ENCODE data around the gene GOLIM4. TPM values are rescaled to one million over a fixed set of nuclear protein-coding genes. Genes with fewer than 3 reads are reported as not detected.
A peak's percentile ranks its signal among the peaks of the same experiment; 100 is the strongest.

Gene GOLIM4
- total and polyA plus RNA-seq, 11 donors, result 31.5 to 106 (median 65.5) TPM

- TF ChIP-seq POLR2A (IDR thresholded peaks at IDR 0.05) (no peak), CTCF (IDR thresholded peaks at IDR 0.05) (no peak)
- intact Hi-C loops (cut with DNase I), result loop anchor here in 9 of 10 donors (2.0 to 10.0 kb wide), 11 partner anchors 41 to 359 kb away; partner anchors contain the start of genes PDCD10 (in 1 of the 9) and SERPINI1 (in 1 of the 9)
- Histone ChIP-seq H3K27me3 (no peaks in the 10 kb centered on the region), H3K27ac (peak overlapping the region in 11 of 12 donors; percentile 92 to 99 (median 97)), H3K9me3 (no peaks in the 10 kb centered on the region), H3K4me1 (peaks cover 0 to 64% (median 46%) of the 10 kb centered on the region in 12 donors), H3K4me3 (peak overlapping the region; percentile 50 to 93 (median 80)), H3K36me3 (no peaks in the 10 kb centered on the region)
- ATAC-seq (no peak), DNase-seq (no peak)
- 28 to 42% (median 38%) methylated on average over 3 of the region's 3 CpGs for WGBS, 4 donors
Measured at GRCh38 chr3:168093790-168094189, 1.9 kb downstream of the GOLIM4 start.

- peak overlapping the region; percentile 19 to 93 (median 77) for H3K4me3 ChIP-seq
- TF ChIP-seq POLR2A (IDR thresholded peaks at IDR 0.05), result no peak
- no peak for TF ChIP-seq CTCF (IDR thresholded peaks at IDR 0.05)
- H3K36me3 ChIP-seq, result no peaks in the 10 kb centered on the region
- DNase-seq (no peak), ATAC-seq (no peak)
- H3K4me1 ChIP-seq, result peaks cover 0 to 69% (median 51%) of the 10 kb centered on the region in 12 donors
- 34 to 48% (median 38%) methylated on average over 2 of the region's 2 CpGs for WGBS, 4 donors
- no peaks in the 10 kb centered on the region for H3K9me3 ChIP-seq
- intact Hi-C loops (cut with DNase I), result loop anchor here in 6 of 10 donors (5.0 to 10.0 kb wide), 6 partner anchors 41 to 358 kb away; partner anchors contain the start of genes PDCD10 (in 1 of the 6) and SERPINI1 (in 1 of the 6)
- H3K27ac ChIP-seq, result peak overlapping the region in 11 of 12 donors; percentile 92 to 99 (median 97)
- H3K27me3 ChIP-seq, result no peaks in the 10 kb centered on the region
Measured at GRCh38 chr3:168093229-168093628, 2.5 kb downstream of the GOLIM4 start.

GRCh38 chr3:168091941-168092340 is 3.8 kb downstream of the GOLIM4 start:
- H3K36me3 ChIP-seq, result no peaks in the 10 kb centered on the region
- DNase-seq (no peak), ATAC-seq (no peak)
- H3K27me3 ChIP-seq, result no peaks in the 10 kb centered on the region
- intact Hi-C loops (cut with DNase I), result loop anchor here in 6 of 10 donors (5.0 to 10.0 kb wide), 6 partner anchors 40 to 357 kb away; partner anchors contain the start of genes PDCD10 (in 1 of the 6) and SERPINI1 (in 1 of the 6)
- TF ChIP-seq CTCF (IDR thresholded peaks at IDR 0.05) (no peak), POLR2A (IDR thresholded peaks at IDR 0.05) (no peak)
- H3K9me3 ChIP-seq, result no peaks in the 10 kb centered on the region
- peak overlapping the region in 5 of 12 donors; percentile 9 to 97 (median 14) for H3K27ac ChIP-seq
- peaks cover 0 to 82% (median 63%) of the 10 kb centered on the region in 12 donors for H3K4me1 ChIP-seq
- peak overlapping the region in 5 of 12 donors; percentile 2 to 90 (median 66) for H3K4me3 ChIP-seq

- ATAC-seq, result no peak
- no peak for DNase-seq
- Histone ChIP-seq H3K36me3 (no peaks in the 10 kb centered on the region), H3K27ac (peak overlapping the region in 2 of 12 donors; percentile 40 to 97), H3K9me3 (no peaks in the 10 kb centered on the region), H3K4me1 (peaks cover 0 to 84% (median 62%) of the 10 kb centered on the region in 12 donors), H3K27me3 (no peaks in the 10 kb centered on the region), H3K4me3 (peak overlapping the region in 5 of 12 donors; percentile 2 to 90 (median 66))
- TF ChIP-seq CTCF (IDR thresholded peaks at IDR 0.05), result no peak
- TF ChIP-seq POLR2A (IDR thresholded peaks at IDR 0.05), result no peak
- intact Hi-C loops (cut with DNase I), result loop anchor here in 6 of 10 donors (5.0 to 10.0 kb wide), 6 partner anchors 39 to 357 kb away; partner anchors contain the start of genes PDCD10 (in 1 of the 6) and SERPINI1 (in 1 of the 6)
- 47 to 55% (median 51%) methylated on average over 3 of the region's 3 CpGs for WGBS, 4 donors
Measured at GRCh38 chr3:168091302-168091858, 4.3 kb downstream of the GOLIM4 start.
